Measurements from ENCODE around the gene TNC.

DNA sequence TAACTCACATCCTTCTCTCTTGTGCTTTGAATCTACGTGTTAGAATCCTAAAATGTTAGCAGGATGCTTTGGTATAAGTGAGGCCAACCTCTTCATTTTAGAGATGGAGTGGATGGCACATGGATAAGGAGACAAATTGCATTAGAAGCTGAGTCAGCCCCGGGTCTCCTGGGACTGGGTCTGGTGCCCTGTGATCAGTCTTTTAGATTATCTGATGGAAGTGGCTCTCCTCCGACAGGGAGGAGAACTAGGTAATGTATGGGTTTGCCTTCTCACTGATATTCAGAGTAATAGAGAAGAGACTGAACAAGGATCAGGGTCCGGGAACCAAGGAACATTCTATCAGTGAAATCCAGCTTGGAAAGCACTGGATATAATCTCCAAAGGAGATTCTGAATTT, 112.6 kb downstream of the TNC start:
- no peak for TF ChIP-seq POLR2A (IDR thresholded peaks at IDR 0.05)
- TF ChIP-seq, protein P1, sequence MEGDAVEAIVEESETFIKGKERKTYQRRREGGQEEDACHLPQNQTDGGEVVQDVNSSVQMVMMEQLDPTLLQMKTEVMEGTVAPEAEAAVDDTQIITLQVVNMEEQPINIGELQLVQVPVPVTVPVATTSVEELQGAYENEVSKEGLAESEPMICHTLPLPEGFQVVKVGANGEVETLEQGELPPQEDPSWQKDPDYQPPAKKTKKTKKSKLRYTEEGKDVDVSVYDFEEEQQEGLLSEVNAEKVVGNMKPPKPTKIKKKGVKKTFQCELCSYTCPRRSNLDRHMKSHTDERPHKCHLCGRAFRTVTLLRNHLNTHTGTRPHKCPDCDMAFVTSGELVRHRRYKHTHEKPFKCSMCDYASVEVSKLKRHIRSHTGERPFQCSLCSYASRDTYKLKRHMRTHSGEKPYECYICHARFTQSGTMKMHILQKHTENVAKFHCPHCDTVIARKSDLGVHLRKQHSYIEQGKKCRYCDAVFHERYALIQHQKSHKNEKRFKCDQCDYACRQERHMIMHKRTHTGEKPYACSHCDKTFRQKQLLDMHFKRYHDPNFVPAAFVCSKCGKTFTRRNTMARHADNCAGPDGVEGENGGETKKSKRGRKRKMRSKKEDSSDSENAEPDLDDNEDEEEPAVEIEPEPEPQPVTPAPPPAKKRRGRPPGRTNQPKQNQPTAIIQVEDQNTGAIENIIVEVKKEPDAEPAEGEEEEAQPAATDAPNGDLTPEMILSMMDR (IDR thresholded peaks at IDR 0.05): no peak
- TF ChIP-seq POLR2AphosphoS5 (IDR thresholded peaks at IDR 0.05): no peak

All from prostate gland (tissue), 2 donors.